HG02885 (cell line): Measurements from ENCODE around the gene SLC25A40.
"Not testable (repeated sequence)": the region's sequence is repeated elsewhere in the genome, so short reads cannot be mapped to it uniquely, and the experiment has no call there.

ENCODE experiments used
- ATAC-seq: cut with Tn5 transposase; IDR thresholded peaks from one replicate; pipeline ENCODE4 v1.9.1; 2021; ENCODE audit warnings: mild to moderate bottlenecking; ENCODE audit not compliant: unreplicated experiment, poor library complexity

The SLC25A40 gene

DNA sequence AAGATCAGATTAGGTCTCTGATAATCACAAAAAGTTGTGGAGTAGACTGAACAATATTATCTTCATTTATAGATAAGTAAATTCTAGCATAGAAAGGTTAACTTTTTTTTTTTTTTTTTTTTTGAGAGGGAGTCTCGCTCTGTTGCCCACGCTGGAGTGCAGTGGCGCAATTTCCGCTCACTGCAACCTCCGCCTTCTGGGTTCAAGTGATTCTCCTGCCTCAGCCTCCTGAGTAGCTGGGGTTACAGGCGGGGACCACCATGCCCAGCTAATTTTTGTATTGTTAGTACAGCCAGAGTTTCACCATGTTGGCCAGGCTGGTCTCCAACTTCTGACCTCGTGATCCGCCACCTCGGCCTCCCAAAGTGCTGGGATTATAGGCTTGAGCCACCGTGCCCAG is 2.8 kb downstream of the SLC25A40 start:
- ATAC-seq: not testable (repeated sequence)

DNA sequence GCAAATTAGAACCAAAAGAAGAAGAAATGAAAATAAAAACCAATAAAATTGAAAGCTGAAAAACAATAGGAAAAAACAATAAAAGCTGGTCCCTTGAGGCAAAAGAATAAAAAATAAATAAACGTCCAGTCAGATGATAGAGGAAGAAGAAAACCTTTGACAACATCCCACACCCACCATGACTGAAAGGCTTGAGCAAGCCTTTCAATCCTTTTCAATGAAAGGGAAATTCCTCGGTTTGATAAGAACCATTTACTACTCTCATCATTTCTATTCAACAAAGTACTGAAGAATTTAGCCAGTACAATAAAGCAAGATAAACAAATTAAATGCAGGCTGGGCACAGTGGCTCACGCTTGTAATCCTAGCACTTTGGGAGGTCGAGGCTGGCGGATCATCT is 3.8 kb downstream of the SLC25A40 start:
- no peak for ATAC-seq

DNA sequence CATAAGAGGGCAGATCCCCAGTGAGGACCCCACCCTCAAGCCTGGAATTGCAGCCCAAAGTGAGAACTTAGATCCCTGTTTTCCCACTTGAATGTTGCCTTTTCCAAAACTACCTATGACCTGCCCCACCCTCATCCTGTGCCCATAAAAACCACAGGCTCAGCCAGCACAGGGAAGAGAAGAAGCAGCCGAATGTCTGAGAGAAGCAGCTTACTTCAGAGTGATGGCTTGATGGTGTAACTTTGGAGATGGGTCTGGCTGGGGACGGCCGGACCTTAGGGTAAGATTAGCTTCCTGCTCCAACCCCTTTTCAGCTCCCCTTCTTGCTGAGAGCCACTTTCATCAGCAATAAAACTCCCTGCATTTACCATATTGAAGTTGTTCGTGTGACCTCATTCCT is 5.7 kb downstream of the SLC25A40 start:
- no peak for ATAC-seq

DNA sequence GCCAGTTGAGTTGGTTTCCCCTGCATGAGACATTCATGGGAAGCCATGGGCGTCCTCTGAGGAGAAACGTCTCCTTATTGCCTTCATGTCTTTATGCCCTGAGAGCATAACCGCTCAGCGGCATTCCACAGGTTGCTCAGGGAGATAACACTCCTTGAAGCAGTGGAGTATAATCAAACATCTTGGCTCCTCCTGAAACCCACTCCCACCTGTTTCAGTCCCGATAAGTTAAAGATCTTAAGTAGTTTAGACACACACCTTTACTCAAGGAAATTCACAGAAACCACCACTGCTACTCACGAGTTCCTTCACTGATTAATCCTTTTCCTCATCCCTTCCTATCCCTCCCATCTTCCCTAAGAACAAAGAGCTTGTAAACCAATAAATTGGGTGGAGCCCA is 9.6 kb downstream of the SLC25A40 start:
- ATAC-seq: not testable (repeated sequence)

DNA sequence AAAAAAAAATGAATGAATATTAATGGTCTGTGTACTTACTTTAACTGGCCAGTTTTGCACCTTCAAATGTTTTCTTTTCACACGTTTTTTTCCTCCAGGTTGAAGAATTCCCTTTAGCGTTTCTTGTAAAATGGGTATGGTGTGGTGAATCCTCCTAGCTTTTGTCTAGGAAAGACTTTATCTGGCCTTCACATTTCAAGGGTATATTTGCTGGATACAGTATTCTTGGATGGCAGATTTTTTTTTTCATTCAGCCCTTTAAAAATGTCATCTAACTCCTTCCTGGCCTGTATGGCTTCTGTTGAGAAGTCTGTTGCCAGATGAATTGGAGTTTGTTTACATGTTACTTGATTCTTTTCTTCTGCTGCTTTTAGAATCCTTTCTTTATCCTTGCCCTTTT is 10.1 kb downstream of the SLC25A40 start:
- ATAC-seq: no peak

DNA sequence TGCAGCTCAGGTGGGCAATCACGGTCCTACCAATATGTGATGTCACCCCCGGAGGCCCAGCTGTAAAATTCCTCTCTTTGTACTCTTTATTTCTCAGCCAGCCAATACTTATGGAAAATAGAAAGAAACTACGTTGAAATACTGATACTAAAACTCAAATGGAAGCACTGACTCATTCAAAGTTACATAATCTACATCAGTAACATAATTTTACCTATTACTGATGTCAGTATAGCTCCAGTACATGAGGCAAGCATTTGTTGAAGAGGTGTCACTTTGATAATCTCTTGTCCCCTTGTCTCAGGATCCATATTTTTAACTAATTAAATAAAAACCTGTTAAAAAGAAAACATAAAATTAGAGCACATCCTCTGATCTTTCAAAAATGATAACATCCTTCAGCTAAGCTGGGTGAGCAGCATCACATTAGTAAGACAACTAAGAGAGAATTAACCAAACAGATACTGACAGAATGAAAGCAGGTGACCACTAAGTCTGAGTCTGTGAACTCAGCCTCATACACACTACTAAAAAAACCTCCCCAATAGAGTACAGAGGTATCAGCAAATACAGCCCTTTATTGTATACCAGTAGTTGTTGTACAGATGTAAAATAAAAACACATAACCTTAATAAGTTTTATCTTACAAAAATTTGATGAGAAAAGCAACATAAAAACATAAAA is 17.6 kb downstream of the SLC25A40 start:
- ATAC-seq: no peak

DNA sequence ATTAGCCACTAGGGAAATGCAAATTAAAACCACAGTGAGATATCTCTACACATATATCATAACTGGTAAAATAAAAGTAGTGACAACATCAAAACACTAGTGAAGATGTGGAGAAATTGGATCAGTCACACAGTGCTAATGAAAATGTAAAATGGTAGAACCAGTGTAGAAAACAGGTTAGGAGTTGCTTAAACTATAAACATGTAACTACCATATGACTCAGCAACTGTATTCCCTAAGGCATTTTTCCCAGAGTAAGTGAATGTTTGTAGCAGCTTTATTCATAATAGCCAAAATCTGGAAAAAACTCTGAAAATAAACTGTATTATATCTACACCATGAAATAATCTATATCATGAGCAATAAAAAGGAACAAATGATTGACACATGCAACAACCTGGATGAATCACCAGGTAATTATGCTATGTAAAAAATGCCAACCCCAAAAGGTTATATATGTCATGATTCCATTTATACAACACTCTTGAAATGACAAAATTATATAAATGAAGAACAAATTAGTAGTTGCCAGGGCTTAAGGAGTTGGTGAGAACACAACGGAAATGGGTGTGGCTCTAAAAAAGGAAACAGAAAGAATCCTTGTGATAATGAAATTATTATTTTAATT is 22.8 kb downstream of the SLC25A40 start:
- no peak for ATAC-seq

DNA sequence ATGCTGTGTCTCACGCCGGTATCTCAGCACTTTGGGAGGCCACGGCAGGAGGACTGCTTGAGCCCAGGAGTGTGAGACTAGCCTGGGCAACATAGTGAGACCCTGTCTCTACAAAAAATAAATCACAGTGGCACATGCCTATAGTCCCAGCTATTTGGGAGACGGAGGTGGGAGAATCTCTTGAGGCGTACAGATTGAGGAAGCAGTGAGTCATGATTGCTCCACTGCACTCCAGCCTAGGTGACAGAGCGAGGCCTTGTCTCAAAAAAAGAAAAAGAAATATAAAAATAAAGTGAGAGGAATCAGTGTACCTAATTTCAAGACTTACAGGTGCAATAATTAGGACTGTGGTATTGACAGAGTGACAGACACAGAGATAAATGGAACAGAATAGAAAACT is 23.9 kb downstream of the SLC25A40 start:
- ATAC-seq: no peak

DNA sequence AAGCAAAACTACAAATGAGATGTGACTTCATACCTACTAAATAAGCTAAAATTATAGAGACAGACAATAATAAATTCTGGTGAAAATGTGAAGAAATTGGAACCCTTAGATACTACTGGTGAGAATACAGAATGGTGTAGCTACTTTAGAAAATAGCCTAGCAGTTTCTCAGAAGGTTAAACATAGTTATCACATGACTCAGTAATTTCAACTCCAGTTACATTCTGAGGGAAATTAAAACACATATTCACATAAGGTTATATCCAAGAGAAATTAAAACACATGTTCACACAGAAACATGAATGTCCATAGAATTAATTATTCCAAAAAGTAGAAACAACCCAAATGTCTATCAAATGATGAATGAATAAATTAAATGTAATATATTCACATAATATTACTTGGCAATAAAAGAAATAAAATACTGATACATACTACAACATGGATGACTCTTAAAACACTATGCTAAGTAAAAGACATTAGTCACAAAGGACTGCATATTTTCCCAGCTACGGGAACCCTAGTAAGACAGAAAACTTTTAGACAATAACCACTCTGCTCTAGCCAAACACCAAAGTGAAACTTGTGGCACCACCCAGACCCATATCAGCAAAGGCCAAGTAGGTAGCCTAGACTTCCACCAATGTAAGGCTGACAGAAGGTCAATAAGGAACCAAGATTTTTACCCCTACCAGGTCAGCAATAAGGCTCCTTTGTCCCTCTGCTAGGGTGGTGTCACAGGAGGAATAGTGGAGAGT is 25.1 kb downstream of the SLC25A40 start:
- ATAC-seq: no peak

DNA sequence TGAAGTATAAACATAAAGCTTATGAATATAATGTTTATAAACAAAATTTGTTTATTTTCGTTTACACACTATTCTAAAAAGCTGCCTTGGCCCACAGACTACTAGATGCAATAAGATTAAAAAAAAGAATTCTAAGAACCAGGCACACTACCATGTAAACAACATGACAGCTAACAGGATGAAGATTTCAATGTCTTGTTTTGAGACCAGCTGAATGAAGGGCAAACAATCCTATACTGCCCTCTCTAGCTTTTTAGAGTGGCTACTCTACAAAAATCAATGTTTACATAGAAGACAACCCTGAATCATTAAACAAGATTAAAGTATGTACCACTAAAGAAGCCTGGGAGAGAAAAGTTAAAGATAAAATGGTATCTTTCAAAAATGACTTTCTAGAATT is 38.6 kb downstream of the SLC25A40 start:
- no peak for ATAC-seq

DNA sequence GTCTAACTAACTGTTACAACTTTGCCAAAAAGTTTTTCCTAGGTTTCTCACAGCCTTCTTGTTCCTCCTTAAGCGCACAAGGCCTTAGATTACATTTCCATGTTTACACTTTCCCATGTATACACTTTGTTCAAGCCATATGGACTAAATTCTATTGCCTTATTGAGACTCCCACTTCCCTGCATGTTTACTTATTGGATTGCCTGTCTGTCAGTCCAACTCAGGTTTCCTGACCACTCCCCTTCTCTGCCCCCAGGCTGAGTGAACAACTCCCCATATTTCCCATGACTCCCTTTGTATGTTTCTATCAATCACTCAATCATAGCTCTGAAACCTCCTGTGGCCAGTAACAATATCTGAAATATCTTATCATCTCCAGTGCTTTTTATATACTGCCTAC is 43.0 kb downstream of the SLC25A40 start:
- ATAC-seq: no peak

DNA sequence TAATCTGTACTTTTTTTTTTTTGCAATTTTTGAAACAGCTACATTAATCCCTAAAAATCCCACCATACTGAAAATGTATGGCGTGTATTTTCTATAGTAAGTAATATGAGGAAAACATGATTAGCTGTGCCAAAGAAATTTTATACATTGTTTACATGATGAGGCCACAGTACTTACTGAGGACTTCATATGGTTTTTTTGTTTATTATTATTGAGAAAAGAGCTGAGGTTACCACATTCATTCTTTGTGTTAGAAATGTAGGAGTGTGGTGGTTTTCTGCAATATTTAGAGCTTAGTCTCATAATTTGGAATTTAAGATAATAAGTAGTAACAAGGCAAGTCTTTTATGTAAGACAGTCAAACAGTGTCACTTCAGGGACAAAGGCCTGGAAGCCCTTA is 45.1 kb downstream of the SLC25A40 start:
- no peak for ATAC-seq

DNA sequence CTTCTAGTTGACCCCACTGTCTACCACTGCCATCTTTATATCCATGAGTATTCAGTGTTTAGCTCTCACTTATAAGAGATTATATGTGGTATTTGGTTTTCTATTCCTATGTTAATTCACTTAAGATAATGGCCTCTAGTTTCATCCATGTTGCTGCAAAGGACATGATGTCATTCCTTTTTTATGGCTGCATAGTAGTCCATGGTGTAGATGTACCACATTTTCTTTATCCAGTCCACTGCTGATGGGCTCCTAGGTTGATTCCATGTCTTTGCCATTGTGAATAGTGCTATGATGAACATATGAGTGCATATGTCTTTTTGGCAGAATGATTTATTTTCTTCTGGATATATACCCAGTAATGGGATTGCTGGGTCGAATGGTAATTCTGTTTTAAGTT is 47.8 kb downstream of the SLC25A40 start:
- not testable (repeated sequence) for ATAC-seq

DNA sequence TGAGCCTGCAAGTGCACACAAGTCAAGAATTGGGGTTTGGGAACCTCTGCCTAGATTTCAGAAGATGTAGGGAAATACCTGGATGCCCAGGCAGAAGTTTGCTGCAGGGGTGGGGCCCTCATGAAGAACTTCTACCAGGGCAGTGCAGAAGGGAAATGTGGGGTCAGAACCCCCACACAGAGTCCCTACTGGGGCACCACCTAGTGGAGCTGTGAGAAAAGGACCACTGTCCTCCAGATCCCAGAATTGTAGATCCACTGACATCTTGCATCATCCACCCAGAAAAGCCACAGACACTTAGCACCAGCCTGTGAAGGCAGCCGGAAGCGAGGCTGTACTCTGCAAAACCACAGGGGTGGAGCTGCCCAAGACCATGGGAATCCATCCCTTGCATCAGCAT is 50.8 kb downstream of the SLC25A40 start:
- ATAC-seq: not testable (repeated sequence)

DNA sequence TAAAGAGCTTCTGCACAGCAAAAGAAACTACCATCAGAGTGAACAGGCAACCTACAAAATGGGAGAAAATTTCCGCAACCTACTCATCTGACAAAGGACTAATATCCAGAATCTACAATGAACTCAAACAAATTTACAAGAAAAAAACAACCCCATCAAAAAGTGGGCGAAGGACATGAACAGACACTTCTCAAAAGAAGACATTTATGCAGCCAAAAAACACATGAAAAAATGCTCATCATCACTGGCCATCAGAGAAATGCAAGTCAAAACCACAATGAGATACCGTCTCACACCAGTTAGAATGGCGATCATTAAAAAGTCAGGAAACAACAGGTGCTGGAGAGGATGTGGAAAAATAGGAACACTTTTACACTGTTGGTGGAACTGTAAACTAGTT is 54.1 kb downstream of the SLC25A40 start:
- not testable (repeated sequence) for ATAC-seq

DNA sequence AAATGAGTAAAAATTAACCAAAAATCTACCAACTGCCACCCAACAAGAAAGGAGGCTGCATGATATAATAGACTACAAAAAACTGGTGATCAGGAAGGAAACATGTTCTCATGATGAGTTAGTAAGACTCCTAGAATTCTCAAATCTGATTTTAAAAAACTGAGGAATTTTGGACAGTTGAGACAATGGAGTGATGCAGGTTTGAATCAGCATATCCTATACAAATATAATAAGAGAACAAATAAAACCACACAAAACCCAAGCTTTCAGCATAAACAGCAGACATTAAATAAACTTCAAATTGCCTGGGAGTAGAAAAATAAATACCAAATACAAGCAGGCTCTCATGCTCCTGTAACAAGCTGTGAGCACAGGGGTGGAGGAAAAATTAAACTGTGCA is 57.8 kb downstream of the SLC25A40 start:
- ATAC-seq: no peak

DNA sequence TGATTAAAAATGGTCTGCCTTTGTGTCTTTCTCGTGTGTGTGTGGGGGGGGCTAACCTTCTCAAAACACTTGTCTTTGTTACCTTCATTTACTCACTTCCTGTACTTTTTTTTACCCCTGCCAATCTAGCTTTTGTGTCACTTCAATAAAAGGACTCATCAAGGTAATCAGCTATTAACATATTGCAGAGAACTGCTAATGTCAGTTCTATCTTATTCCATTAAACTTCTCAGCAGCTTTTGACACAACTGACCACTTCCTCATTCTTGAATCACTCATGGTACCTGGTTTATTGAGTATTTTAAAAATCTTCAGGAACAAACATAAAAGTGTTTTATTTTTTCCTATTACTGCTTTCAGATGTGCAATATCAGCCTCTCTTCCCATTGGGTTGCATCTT is 59.8 kb downstream of the SLC25A40 start:
- peak; percentile 54 for ATAC-seq

DNA sequence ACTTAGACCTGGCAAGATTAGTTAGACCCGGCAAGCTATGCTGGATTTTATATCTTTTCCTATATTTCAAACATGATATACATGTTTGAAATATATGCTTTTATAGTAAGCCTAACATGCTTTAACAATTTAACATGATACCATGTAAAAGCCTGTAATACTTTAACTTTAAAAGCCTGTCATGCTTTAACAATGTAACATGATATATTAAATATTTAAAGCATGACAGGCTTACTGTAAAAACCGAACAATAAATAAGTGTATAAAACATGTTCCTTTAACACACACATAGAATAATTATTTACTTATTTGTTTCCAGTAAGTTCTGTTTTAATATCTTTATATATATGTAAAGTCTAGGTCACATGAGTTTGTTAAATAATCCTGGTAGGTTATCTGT is 65.4 kb downstream of the SLC25A40 start:
- no peak for ATAC-seq

DNA sequence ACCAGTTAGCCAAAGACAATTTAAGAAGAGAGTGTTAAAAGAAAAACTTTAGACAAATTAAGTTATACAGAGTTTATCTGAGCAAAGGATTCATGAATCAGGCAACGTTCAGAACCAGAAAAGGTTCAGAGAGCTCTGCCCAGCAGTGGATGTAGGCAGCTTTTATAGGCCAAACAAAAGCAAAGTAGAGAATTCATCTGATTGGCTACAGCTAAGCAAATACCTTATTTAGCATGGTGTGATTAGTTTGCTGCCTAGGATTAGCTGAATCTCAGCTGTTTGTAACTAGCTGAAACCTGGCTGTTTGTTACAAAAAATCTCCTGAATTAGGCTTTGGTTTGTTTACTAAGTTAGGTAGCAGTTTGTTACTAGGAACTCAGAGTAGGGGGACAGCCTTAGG is 66.0 kb downstream of the SLC25A40 start:
- no peak for ATAC-seq

DNA sequence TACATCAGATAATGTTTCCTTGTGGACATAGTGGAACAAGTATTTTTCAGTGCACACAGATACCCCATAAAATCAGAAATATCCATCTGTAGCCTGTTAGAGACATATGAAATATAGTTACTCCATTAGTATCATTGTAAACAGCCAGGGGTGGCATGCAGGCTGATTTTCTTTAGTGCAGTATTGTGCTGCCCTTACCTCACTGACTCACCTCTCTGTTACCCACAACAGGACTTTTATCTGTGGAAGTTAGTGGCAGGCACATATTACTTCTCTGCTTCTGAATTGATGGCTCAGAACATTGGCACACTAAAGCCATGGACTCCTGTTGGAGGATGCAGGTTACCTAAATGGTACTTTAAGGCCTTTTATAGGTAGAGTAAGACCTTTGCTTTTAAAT is 70.0 kb downstream of the SLC25A40 start:
- ATAC-seq: no peak

DNA sequence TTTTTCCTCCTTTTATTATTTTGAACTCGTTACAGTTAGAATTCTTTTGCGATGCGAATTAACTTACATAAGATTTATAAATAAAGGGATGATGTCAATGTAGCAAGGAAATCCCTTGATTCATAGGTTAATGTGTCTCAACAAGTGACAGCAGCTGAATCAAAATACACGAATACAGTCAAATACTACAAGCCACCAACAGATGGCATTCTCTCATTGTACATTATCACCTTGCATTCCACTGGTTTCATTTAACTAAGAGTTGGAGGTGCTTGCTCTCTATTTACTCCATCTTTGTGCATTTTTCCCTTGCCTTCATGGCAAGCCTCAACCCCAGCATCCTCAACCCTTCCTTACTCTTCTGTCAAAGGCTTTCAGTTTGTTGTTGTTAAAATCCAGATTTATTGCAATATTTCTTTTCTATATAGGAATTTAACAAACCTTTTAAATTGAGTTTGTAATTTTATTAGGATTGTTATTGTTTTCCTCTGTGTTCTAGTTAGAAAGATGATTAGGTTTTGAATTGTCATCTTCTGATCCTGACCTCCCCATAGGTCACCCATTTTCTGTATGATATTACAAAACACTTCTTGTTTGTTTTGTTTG is 78.3 kb downstream of the SLC25A40 start:
- ATAC-seq: peak; percentile 96
